ENCODE results near the gene COX20.

DNA sequence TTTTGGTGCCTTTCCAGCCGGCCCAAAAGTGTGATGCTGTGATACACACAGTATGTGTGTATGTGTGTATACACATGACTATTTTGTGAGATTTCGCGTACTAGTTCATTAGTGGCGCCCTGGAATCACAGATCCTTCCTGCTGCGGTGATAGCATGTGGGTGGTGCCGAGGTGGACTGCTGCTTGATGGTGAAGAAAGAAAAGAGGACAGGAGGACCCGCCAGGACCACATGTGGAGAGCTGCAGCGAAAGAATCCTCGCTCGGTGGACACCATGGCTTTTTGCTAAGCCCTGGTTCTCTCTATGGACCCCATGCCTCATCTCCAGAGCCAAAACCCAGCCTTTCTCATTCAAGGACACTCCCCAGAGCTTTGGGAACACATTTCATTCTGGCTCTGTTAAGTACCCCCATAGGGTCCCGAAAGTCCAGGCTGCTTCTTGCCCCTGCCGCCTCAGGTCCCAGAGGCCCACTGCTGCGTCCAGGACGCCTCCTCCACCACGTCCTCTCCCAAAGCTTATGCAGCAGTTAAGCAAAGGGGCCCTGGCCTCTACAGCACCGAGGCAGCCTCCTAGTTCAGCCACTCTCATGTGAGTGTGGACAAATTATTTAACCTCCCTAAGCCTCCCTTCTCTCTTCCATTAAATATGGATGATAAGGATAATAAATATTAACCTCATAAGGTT, 32.8 kb upstream of the COX20 start:
- TF ChIP-seq ARNT (IDR thresholded peaks at IDR 0.05) (no peak), FOXK2 (IDR thresholded peaks at IDR 0.05) (no peak), FOXM1 (IDR thresholded peaks at IDR 0.05; ENCODE audit: borderline replicate concordance) (no peak), HDGF (IDR thresholded peaks at IDR 0.05; ENCODE audit: borderline replicate concordance) (no peak), SP1 (IDR thresholded peaks at IDR 0.05) (no peak), PKNOX1 (IDR thresholded peaks at IDR 0.05) (no peak), SUZ12 (IDR thresholded peaks at IDR 0.05) (no peak), FOXA1 (IDR thresholded peaks at IDR 0.05) (no peak), L3MBTL2 (conservative IDR thresholded peaks at IDR 0.05) (no peak)
